Muscle of leg (tissue), 11 donors: Measurements from ENCODE around the gene RPS28. TPM values are rescaled to one million over a fixed set of nuclear protein-coding genes. Genes with fewer than 3 reads are reported as not detected.
"Not testable (repeated sequence)": the region's sequence is repeated elsewhere in the genome, so short reads cannot be mapped to it uniquely, and the experiment has no call there.

Source experiments
- DNase-seq: peaks from one replicate; pipeline ENCODE4 v3.0.0; 2013
- H3K27ac ChIP-seq: one replicate; pipeline ENCODE4 v1.5.1; 2013; ENCODE audit warnings: mild to moderate bottlenecking, low read length, control low read depth
- H3K27me3 ChIP-seq: one replicate; pipeline ENCODE4 v1.6.1; 2013; ENCODE audit warnings: low read length; ENCODE audit not compliant: control insufficient read depth, insufficient read depth
- H3K36me3 ChIP-seq: one replicate; pipeline ENCODE4 v1.6.1; 2013; ENCODE audit warnings: low read length; ENCODE audit not compliant: control insufficient read depth, insufficient read depth
- H3K4me1 ChIP-seq: one replicate; pipeline ENCODE4 v1.6.1; 2013; ENCODE audit warnings: low read length; ENCODE audit not compliant: control insufficient read depth, insufficient read depth
- H3K4me3 ChIP-seq: one replicate; pipeline ENCODE4 v1.5.1; 2013; ENCODE audit warnings: low read length, control low read depth
- H3K9me3 ChIP-seq: replicated peaks from 2 replicates; pipeline ENCODE4 v1.6.1; 2013; ENCODE audit warnings: low read depth, low read length; ENCODE audit not compliant: control insufficient read depth
- WGBS: methylation state at CpG from one replicate; pipeline ENCODE4 v1.1.5; 2013; ENCODE audit warnings: missing lambda C conversion rate; ENCODE audit not compliant: insufficient coverage; 5-methylcytosine and 5-hydroxymethylcytosine counted together
- polyA plus RNA-seq, 8 donors: library from polyadenylated mRNA; unstranded; fragments of 120-200 nt; gene quantifications; one replicate each; pipeline versions ENCODE4 v1.2.1 to v1.2.3, GENCODE V29; 2013; ENCODE audit warnings: inconsistent platforms in 1 of 8, low replicate concordance in 1 of 8; ENCODE audit not compliant: insufficient read length in 8 of 8, insufficient read depth in 1 of 8
- total RNA-seq: library from RNA; stranded (reverse); fragments of 120-200 nt; gene quantifications from one replicate; pipeline ENCODE4 v1.2.4, GENCODE V29; 2013

The RPS28 gene
- total and polyA plus RNA-seq, 9 donors = 640 to 1,487 (median 712) TPM

DNA sequence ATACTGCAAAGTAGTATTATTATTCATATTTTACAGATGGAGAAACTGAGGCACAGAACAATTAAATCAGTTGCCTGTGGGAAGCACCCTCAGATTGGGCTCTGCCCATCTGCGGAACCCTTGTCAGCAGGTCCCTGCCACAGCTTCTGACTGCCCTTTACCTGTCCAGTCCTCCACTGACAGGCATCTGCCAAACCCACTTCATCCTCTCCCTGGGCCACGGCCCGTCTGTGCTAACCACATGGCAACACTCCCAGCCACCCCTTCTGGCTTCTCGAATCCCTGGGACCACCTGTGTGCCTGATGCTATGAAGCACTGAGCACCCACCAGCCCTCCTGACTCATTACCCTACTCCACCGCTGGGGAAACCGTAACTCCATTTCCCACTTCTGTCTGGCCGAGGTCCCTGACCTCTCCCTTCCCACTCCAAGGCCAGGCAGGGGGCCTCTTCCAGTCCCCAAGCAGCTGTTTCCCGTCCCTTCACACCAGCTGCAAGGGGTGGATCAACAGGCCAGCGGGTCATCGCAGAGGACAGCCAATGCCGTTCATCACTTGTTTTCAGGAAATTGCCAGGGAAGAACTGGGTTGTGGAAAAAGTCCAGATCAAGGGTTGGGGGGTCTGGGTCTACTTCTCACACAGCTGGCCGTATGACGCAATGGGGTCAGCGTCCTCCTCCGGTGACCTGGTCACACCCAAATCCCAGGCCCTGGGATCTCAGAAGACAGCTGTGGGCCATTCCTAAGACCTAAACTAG, 19.2 kb downstream of the RPS28 start:
- Histone ChIP-seq H3K9me3 (no peaks in the 10 kb centered on the region), H3K36me3 (no peaks in the 10 kb centered on the region), H3K4me3 (no peak overlapping the region), H3K4me1 (peaks cover 18% of the 10 kb centered on the region), H3K27me3 (peaks cover 89% of the 10 kb centered on the region), H3K27ac (peak overlapping the region; percentile 67)
- 15% methylated on average over 9 of the region's 15 CpGs for WGBS
- DNase-seq = peak; percentile 76

- peaks cover 80% of the 10 kb centered on the region for H3K27me3 ChIP-seq
- H3K4me1 ChIP-seq = peaks cover 18% of the 10 kb centered on the region
- not testable (repeated sequence) for DNase-seq, H3K36me3 ChIP-seq, H3K9me3 ChIP-seq, H3K4me3 ChIP-seq
- H3K27ac ChIP-seq = peak overlapping the region; percentile 6
- 90% methylated on average over 2 of the region's 4 CpGs for WGBS
These were observed 20.2 kb downstream of the RPS28 start for GRCh38 chr19:8341504-8341903.

DNA sequence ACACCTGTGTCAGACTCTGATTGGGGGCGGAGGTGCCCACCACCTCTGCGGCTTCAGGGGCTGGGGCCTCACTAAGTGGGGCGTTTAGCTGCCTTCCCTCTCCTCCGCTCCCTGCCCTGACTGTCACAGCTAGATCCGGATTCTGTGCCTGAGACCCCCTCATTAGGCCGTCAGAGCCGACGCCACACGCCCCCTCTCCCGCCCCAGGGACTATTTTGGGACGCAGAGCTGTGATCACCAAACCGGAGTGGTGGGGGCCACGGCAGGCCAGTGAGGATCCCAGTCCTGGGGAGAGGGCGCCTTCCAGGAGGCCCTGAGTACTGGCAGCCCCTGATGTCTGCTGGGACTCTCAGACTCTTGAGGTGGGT, 21.0 kb downstream of the RPS28 start:
- H3K27me3 ChIP-seq = peaks cover 73% of the 10 kb centered on the region

GRCh38 chr19:8342684-8343482, 21.6 kb downstream of the RPS28 start, which contains the start of gene KANK3:
Gene KANK3, minus strand, starts transcription at chr19:8343262. Its CDS starts 5,434 bp downstream, at chr19:8337828.
- WGBS = 4% methylated on average over 61 of the region's 65 CpGs
- Histone ChIP-seq H3K36me3 (no peaks in the 10 kb centered on the region), H3K27me3 (peaks cover 68% of the 10 kb centered on the region), H3K27ac (peak within 1 kb of the TSS; percentile 83), H3K9me3 (no peaks in the 10 kb centered on the region), H3K4me1 (peaks cover 18% of the 10 kb centered on the region), H3K4me3 (peak within 1 kb of the TSS; percentile 53)
- peak; percentile 95 for DNase-seq

More for the DNA sequence above, 21.0 kb downstream of the RPS28 start:
- H3K4me3 ChIP-seq = peak overlapping the region; percentile 53
- peaks cover 18% of the 10 kb centered on the region for H3K4me1 ChIP-seq
- H3K9me3 ChIP-seq = no peaks in the 10 kb centered on the region
- H3K27ac ChIP-seq = peak overlapping the region; percentile 81
- 27% methylated on average over 11 of the region's 14 CpGs for WGBS
- H3K36me3 ChIP-seq = no peaks in the 10 kb centered on the region
- no peak for DNase-seq

DNA sequence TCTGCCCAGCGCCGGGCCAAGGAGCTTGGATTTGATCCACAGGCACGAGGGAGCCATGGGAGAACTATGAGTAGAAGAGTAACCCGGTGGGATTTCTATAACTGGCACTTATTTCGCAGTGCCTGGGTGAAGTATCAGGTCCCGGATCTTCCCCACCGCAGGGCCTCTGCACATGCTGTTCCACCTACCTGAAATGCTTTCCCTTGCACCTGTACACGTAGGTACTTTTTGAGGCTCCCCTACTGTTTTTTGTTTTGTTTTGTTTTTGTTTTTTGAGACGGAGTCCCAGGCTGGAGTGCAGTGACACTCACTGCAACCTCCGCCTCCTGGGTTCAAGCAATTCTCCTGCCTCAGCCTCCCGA, 22.2 kb downstream of the RPS28 start:
- peaks cover 63% of the 10 kb centered on the region for H3K27me3 ChIP-seq

GRCh38 chr19:8349629-8350372, 28.5 kb downstream of the RPS28 start:
- not testable (repeated sequence) for H3K4me3 ChIP-seq, H3K4me1 ChIP-seq, DNase-seq, H3K36me3 ChIP-seq, H3K27ac ChIP-seq, H3K9me3 ChIP-seq
- H3K27me3 ChIP-seq = peaks cover 22% of the 10 kb centered on the region
- 76% methylated on average over 2 of the region's 8 CpGs for whole genome bisulfite sequencing

More for the DNA sequence above, 22.2 kb downstream of the RPS28 start:
- Histone ChIP-seq H3K36me3 (no peaks in the 10 kb centered on the region), H3K9me3 (no peaks in the 10 kb centered on the region), H3K4me3 (no peak overlapping the region), H3K4me1 (peaks cover 18% of the 10 kb centered on the region), H3K27ac (no peak overlapping the region)
- 8% methylated on average over 5 of the region's 11 CpGs for WGBS
- no peak for DNase-seq

DNA sequence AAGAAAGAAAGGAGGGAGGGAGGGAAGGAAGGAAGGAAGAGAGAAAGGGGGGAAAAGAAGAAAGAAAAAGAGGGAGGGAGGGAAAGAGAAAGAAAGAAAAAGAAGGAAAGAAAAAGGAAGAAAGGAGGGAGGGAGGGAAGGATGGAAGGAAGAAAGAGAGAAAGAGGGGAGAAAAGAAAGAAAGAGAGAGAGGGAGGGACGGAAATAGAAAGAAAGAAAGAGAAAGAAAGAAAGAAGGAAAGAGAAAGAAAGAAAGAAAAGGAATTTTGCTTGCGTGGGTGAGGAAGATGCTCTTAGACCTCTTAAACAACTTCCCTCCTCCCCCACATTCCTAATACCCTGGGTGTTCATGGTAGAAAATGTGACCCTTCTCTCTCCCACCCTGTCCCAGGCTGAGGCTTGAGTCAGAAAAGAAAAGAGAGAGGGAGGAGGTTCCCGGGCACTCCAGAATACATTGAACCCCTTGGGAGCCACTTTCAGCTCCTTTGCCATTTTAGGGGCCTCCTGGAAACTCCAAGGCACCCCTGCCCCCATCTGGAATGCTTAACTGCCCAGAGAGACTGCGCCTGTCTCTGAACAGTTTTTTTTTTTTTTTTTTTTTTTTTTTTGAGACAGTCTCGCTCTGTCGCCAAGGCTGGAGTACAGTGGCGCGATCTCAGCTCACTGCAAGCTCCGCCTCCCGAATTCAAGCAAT, 31.0 kb downstream of the RPS28 start:
- Histone ChIP-seq H3K36me3 (no peaks in the 10 kb centered on the region), H3K4me1 (peaks cover 8% of the 10 kb centered on the region), H3K4me3 (no peak overlapping the region), H3K9me3 (no peaks in the 10 kb centered on the region), H3K27me3 (peaks cover 16% of the 10 kb centered on the region), H3K27ac (no peak overlapping the region)
- DNase-seq = no peak
- no CpG with 5 or more reads among the region's 10 CpGs for WGBS

DNA sequence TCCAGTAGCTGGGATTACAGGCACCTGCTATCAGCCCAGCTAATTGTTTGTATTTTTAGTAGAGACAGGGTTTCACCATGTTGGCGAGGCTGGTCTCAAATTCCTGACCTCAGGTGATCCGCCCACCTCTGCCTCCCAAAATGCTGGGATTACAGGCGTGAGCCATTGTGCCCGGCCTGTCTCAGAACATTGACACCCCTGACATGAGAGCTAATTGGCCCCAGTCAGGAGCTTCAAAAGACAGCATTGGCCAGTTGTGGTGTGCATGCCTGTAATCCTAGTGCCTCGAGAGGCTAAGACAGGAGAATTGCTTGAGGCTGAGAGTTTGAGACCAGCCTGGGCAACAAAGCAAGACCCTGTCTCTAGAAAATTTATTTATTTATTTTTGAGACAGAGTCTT, 31.5 kb downstream of the RPS28 start:
- H3K36me3 ChIP-seq, H3K4me1 ChIP-seq, H3K4me3 ChIP-seq, H3K27ac ChIP-seq, DNase-seq, H3K9me3 ChIP-seq: not testable (repeated sequence)
- 32% methylated on average over 5 of the region's 5 CpGs for WGBS
- peaks cover 16% of the 10 kb centered on the region for H3K27me3 ChIP-seq

DNA sequence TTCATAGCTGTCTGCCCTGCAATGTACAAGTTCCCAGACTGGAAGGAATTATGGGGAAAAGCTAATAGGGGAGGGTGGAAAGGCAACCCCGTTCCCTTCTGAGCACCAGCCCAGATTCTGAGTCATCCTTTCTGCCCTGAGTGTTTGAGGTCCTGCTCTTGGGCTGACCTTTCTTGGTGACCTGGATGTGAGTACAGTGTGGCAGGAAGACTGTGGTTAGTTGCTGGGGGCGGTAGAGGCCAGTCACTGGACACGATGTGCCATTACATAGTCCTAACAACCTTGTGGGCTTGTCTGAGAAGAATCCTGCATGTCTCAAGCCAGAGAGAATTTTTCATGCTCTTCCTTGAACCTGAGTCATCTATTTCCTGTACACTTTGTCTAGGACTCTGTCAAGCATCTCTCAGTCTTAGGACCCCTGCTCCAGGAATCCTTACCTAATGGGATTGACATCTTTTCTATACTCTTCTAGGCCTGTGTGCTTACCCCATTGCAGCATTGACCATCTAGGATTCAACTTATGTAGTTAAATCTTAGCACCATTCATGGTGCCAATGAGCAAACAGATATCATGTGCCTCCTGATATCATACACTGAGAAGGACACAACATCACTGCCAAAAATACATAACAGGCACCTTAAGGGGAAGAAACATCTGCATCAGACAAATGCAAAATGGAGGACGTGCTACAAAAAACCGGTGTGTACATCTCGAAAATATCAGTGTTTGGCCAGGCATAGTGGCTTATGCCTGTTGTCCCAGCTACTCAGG, 34.5 kb downstream of the RPS28 start:
- Histone ChIP-seq H3K36me3 (no peaks in the 10 kb centered on the region), H3K27ac (no peak overlapping the region), H3K4me3 (no peak overlapping the region), H3K27me3 (peaks cover 11% of the 10 kb centered on the region), H3K4me1 (peaks cover 8% of the 10 kb centered on the region), H3K9me3 (no peaks in the 10 kb centered on the region)
- DNase-seq = no peak
- 80% methylated on average over 5 of the region's 6 CpGs for WGBS
